Hindlimb muscle (tissue), 1 donor: Measurements from ENCODE around the gene SORCS1. TPM values are rescaled to one million over a fixed set of nuclear protein-coding genes. Genes with fewer than 3 reads are reported as not detected.
A peak's percentile ranks its signal among the peaks of the same experiment; 100 is the strongest.

ENCODE experiments used
- DNase-seq: peaks from one replicate; pipeline ENCODE4 v3.0.0-alpha.2; 2013
- polyA plus RNA-seq: library from polyadenylated mRNA; unstranded; fragments of 120-200 nt; gene quantifications from one replicate; pipeline ENCODE4 v1.2.1, GENCODE V29; 2013; ENCODE audit not compliant: insufficient read length

Gene SORCS1
- polyA plus RNA-seq, 1 donor, result 4.7 TPM

DNA sequence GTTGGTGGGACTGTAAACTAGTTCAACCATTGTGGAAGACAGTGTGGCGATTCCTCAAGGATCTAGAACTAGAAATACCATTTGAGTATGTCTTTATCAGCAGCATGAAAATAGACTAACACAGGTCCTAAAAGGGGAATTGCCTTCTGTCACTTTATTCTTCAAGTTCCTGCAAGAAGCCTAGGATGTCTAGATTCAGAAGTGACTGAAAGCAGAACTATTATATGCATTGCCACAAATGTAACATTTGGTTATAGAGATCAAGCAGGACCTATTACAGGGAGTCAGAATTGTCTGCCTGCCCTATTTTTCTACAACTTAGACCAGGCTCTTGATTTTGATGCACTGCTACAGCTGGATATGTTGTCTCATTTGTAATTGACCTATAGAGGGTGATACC, 364.7 kb downstream of the SORCS1 start:
- no peak for DNase-seq

DNA sequence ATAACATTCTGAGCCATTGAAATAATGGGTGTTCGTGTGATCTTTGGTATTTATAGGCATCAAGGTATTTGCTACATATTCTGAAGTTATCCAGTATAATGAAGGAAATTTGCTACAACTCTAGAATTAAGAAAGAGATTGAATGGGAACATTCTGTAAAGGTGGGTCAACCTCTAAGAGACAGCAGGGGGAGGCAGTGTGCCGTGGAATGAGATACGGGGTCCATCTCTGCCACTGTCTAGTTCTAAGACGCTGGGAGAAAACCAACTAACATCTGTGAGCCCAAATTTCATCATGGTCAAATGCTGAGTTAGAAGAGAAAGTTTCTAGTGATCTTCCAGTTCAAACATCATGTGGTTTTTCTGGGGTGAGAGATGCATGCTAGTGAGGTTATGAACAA, 368.9 kb downstream of the SORCS1 start:
- no peak for DNase-seq

DNA sequence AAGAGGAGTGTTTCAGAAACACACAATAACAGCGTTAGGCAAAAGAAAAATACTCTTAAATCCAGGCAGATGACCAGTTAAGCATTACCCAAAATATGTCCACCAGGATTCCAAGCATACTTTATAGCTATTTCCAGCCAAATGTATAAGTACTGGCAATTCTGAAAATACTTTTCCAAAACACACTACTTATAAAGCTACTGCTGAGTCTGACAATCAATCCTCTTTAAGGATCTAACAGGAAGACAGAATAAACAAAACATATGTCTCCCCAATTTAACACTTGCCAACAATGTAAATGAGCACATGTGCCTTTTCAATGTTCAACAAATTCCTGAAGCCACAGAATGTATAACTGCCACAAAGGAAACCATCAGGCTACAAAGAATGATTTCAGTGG, 370.9 kb downstream of the SORCS1 start:
- no peak for DNase-seq

DNA sequence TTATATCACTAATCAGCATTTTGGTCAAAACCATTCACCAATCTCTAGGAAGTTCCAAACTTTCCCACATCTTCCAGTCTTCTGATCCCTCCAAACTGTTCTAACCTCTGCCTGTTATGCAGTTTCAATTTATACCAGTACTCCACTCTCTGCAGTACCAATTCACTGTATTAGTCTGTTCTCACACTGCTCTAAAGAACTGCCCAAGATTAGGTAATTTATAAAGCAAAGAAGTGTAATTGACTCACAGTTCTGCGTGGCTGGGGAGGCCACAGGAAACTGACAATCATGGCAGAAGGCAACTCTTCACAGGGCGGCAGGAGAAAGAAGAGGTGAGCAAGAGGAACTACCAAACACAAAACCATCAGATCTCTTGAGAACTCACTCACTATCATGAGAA, 374.9 kb downstream of the SORCS1 start:
- no peak for DNase-seq

DNA sequence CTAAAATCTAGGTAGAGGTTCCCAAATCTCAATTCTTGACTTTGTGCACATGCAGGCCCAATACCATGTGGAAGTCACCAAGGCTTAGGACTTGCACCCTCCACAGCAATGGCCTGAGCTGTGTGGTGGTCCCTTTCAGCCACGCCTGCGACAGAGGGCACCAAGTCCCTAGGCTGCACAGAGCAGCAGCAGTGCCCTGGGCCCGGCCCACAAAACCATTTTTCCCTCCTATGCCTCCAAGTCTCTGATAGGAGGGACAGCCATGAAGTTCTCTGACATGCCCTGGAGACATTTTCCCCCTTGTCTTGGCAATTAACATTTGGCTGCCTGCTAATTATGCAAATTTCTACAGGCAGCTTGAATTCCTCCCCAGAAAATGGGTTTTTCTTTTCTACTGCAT, 375.5 kb downstream of the SORCS1 start:
- no peak for DNase-seq

DNA sequence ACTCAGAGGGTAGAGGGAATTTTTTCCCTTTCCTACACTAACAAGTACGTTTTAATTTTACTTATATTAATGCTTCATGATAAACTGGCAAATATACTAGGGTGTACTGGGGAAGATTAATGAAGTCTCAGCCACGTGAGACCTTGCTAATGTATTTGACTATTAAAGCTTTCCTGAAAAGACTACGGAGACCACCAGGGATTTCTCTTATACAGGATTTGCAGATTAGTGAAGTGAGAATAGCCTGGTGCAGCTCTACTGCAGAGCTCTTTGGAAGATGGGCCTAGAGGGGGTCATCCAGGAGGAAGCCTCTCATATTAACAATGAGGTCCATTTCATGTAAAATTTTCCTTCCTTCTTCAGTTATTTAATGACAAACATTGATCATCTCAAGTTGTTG, 379.0 kb downstream of the SORCS1 start:
- DNase-seq, result no peak

DNA sequence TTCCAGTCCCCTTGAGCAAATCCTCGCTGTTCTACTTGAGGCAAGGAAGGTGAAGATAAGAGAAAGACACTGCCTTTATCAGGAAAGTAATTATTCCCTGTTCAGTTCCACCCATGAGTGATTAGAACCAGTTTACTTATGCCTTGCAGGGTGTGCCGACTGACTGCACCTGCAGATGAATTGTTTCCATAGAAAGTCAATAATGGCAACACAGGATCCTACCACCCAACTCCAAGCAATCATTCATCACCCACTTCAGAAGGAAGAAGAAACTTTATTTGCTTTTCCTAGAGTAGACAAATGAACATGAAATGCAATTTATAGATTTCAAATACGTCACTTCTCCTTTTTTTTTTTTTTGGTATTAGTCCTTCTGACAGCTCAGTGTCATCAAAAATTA, 383.9 kb downstream of the SORCS1 start:
- no peak for DNase-seq

DNA sequence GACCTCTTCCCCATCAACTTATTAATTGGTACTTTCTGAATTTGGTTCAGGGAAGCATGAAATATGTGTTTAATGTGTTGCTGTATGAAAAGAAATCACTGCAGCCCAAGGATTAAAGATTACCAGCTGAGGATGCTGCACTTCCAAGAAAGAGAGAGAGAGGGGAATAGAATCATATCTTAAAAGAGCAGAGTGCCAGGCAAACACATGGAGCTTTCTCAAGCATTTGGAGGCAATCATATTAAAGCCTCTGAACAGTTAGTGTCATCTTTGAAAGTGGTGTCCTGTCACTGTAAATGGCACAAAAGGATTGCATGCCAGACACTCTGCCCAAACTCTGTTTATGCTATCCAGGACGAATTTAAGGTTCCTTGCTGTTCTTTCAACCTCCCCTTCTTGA, 386.7 kb downstream of the SORCS1 start:
- DNase-seq, result no peak

DNA sequence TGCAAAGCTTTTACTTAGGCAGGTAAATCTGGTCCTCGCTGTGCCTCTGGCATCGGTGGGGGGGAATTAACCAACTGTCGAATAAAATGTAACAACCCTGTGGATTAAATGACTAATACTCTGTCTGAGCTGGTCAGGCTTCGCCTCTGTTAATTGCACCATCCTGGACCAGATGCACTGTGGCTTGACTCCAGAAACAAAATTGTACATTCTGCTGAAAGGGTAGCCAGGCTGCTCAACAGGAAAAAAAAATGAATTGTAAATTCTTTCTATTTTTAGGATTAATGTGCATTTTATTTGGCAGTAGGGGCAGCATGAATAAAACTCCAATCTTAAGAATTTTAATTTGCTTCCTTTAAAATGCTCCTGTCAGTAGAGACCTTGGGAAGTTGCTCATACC, 389.4 kb downstream of the SORCS1 start:
- DNase-seq, result no peak

DNA sequence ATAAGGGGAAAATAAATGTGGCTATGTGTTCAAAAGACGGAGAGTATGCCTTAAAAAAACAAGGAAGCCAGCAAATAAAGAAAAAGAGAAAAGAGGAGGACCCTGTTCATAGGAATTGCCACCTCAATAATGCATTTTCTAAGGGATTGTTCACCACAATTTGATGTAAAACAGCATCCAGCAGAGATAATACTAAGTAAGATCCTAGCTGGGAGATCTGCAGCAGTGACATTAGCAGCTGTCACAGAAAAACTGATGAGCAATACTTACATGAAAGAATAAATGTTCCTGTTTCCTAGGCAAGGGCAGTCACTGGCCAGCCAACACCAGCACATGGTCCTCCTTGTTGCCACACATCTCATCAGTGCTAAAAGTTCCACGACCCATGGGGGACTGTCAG, 391.5 kb downstream of the SORCS1 start:
- no peak for DNase-seq

DNA sequence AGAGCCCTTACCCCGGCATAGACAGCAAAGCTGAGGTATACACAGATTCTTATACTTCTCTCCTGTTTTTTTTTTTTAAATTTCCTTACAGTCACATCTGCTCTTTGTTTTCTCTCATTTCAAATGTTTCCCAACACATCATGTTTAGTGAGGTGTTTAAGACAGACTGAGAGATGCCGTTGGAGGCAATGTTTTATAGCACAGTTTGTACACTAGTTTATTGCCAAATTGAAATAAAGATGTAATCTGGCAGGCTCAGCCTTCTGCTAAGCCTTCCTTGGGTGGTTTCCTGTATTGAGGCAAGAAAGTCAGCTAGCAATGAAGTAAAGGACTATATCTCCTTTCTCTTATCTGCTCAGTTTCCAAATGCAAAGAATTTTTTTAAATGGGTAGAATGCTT, 393.4 kb downstream of the SORCS1 start:
- no peak for DNase-seq

DNA sequence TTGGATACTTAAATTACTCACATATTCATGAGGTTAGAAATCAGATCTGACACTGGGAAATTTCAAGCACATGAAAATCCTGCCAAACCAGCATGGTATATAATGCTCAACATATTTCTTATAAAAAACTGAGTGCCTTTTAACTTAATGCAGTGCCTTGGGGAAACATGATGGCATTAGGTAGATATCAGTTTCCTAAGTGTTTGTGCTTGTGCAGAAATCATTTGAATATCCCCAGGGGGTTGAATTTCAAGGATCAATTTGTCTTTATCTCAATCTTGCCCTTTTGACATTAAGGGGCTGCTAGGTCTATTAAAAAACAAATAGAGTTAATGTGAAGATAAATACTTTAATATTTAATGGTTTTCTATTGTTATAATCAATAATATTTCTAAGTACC, 396.3 kb downstream of the SORCS1 start:
- DNase-seq, result no peak

DNA sequence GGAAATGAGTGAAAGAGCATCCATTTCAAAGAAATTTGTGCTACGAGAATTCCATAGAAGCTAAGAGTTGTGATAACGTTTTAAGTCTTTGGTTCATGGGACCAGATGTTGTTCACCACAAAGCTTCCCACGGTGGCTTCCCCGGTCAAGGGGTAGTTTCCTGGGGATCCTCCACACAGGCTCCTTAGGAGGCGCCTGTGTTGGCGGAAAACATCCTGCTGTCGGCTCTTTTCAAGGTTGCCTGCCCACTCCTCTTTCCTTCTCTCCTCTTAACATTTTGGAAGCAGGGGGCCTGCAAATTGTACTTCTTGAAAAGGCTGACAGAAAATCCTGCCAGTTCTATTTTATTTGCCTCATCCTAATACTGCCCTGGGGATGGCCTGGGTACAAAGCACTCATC, 398.6 kb downstream of the SORCS1 start:
- DNase-seq, result no peak

DNA sequence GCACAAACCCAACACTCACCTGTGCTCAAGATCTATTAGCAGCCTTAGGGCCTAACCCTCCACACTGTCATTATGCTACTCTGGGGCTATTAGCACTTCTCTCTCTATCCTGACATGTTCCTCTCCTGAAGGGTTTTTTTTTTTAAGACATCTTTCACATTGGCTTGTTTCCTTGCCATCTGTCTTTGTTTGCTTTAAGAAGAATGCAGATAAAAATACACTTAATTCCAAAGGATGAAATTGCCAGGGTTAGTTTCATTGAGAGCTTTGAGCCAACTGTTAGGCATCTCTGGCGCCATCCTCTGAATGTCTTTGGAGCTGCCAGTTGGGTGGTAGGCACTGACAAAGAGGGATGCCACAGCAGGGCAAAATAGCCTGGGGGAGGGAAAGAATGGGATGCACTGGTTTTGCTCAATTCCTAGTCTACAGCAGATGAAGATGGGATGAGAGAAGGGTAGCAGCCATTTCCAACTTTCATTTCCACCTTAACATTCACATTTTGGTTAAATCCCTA, 399.2 kb downstream of the SORCS1 start:
- no peak for DNase-seq

DNA sequence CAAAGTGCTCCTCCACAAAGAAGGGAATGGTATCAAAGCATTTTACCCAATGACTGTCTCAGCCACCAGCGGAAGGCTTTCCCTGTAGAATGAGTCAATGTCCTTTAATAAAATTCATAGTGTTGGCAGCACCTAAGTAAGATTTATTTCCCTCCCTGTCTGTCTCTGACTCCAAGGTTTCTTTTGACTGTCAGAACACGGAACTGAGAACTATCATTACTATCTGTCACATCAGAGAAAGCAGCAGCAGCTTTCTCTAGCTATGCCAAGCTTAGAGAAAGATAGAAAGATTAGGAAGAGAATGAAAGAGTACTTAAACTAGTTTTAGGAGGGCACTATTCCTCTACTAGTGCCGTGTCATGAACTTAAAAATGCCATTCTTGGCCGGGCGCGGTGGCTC, 400.1 kb downstream of the SORCS1 start:
- DNase-seq, result no peak

DNA sequence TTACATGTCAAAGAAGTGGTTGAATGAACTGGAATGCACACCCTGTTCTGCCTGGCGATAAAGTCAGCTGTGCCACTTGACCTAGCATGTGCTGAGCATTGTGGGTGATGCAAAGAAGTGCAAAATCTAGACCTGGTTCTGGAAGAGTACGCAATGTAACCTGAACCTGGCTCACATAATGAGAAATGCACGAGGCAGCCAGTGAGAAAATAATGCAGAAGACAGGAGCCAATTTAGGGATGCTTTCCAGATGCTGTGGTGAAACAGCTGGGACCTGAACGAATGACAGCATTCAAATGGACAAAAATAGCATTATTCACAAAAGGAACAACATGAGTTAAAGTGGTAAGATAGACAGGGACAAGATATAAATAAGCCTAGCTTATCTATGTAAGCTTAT, 402.6 kb downstream of the SORCS1 start:
- DNase-seq, result peak; percentile 68

DNA sequence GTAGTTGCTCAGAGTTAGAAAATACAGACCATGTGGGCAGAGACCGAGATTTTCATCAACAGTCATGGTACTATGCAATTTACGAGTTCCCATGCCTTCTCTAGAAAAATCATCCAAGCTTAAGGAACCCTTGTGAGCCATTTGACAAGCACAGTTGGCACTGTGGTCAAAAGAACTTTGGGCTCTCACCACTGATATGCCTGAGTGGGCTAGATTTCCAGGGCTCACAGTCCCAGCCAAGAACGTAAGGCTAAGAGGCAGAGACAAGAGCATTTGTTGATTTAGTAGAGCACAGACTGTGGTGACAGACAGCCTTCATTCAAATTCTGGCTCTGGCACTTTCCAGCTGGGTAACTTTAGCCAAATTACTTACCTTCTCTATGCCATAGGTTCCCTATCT, 407.0 kb downstream of the SORCS1 start:
- no peak for DNase-seq

DNA sequence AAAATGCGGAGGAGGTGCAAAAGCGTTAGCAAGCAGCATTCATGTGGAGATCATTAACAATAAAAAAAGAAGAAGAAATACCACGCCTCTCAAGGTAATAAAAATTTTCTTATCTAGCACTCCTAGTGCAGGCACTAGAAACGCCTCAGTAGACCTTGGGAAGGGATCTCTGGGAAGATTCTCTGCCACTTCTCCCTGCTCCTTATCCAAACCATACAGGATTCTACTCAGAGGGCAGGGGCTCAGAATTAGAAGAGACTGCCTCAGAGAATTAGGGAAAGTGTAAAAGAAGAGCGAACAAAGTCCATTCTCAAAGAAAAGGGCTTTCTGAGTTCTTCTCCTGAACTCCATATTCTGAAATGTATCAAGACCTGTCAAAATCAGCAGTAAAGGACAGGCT, 413.4 kb downstream of the SORCS1 start:
- DNase-seq, result no peak

DNA sequence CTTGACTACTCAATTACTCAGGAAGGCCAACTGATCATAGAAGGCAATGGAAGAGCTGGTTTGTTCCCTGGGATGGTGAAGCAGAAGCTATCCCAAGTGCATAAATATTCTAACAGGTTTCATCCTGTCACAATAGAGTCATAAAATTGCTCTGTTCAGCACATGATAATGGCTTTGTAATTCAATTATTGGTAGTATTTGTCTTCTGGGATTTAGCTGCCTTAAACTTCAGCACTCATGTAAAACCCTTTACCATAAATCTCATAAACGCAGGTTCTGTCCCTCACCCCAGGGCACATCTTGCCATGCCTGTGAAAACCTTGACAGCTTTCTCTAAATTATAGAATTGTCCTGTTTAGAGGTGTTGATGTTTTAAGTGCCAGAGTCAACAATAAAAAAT, 417.6 kb downstream of the SORCS1 start:
- DNase-seq, result no peak

DNA sequence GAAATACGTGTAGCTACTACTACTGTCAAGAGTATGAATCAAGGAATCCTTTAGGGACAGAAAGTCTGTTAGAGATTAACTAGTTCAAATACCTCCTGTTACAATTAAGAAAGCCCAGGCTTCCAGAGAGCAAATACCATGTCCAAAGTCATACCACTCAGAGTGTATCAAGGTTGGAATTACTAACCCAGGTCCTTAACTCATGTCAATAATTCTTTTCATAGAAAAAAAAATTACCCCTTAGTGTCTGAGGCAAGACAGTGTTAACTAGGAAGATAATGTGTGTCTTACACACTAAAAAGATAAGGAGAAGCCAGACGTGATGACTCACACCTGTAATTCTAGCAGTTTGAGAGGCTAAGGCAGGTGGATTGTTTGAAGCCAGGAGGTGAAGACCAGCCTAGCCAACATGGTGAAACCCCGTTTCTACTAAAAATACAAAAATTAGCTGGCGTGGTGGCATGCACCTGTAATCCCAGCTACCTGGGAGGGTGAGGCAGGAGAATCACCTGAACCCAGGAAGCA, 423.4 kb downstream of the SORCS1 start:
- DNase-seq, result no peak

DNA sequence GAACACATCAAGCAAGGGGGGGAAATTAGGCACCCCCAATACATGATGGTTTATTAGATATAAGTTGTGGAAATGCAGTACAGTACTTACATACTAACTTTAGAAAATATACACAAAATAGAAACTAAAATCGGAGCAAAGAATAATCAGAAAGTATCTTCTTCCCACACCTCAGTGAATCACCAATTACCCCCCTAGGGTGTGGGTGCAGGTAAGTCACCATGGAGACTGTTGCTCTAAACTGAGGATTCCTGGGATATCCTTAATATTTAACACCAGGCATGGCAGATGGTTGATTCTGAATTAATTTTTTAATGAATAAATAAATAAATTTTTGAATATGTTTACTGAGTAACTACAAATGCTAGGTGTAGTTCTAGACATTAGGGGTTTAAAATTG, 424.4 kb downstream of the SORCS1 start:
- no peak for DNase-seq

DNA sequence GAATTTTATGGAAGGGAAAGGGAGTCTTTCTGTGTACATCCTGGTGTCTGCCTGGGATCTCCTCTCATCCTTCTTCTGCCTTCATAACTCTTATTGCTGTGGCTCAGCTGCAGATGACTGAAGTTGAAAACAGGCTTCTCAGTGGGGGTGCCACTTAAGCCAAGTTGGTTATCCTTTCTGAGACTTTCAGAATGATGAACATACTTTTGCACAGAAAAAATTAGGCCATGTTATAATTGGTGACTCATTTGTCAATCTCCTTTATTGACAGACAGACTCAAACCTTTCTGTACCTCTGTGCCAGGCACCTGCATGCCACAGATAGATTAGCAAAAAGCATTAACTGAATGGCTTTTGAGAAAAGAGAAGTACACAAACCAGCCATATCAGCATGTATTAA, 430.3 kb downstream of the SORCS1 start:
- DNase-seq, result no peak

DNA sequence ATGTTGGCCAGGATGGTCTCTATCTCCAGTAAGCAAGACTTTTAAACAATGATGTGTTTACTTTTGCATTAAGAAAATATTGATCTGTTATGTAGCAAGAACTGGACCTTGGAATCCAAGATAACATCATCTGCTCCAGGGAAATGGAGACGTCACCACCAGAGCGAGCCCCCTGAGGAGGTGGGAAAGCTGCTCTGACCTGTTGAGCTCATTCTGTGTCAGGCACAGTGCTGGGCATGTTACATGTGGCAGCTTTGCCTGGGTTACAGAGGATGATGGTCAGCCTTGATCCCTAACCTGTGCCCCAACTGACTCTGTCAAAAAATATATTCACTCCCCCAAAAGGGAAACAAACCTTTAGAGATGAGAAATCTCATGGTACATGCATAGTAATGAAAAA, 436.3 kb downstream of the SORCS1 start:
- no peak for DNase-seq

DNA sequence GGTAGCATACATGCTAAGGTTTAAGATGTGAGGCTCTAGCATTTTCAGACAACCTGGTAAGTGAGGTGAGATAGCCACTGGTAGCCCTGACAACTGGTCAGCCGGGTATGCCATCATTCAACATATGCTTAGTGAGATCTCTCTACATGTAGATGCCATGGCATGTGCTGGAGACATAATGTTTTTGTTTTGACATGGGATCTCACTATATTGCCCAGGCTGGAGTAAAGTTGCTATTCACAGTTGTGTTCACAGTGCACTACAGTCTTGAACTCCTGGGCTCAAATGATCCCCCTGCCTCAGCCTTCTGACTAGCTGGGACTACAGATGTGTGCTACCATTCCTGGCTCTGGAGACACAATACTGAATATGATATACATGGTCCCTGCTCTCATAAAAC, 437.3 kb downstream of the SORCS1 start:
- DNase-seq, result no peak

DNA sequence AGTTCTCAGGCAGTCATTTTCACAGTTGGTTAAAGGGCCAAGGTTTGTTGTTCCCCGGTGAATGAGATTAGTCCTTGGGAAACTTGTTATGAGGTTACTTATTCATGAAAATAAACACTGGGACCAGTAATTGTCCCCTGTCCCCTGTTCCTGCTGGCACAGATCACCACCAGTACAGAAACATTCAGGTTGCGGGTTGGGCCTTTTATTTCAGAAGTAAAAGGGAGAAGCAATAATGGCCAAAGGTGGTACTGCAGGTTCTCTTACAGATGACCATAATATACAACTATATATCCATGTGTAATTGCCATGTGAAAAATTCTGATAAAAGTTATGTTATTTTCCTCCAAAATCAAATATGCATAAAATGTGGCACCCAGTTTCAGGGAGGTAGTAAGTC, 442.0 kb downstream of the SORCS1 start:
- DNase-seq, result no peak

DNA sequence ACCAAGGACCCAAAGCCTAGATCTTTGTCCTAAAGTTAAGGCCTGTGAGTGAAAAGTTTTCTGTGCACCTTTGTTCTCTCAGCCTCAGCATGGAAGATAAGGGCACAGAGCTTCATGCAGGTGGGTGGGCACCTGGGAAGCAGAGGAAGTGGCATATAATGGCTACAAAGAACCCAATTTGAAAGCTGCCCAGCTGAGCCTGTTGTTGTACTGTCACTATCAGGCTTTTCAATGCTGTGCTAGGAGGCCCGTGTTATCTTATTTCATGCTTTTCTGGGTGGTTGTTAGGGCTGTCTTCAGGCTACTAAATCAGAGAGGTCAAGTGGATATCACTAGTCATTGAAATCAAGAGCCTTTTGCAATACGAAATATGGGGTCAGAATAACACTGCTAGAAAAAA, 443.8 kb downstream of the SORCS1 start:
- no peak for DNase-seq
